Nephron (organoid): ENCODE data around the gene FOXP3.

ENCODE experiments used
- H3K27ac Mint-ChIP-seq, 3 experiments: 2 replicates each; pipeline ENCODE4 v1.8.0; 2020; ENCODE audit warnings: mixed read lengths in 3 of 3, mild to moderate bottlenecking in 2 of 3, moderate library complexity in 1 of 3
- H3K27me3 Mint-ChIP-seq: 2 replicates; pipeline ENCODE4 v1.8.0; 2021; ENCODE audit warnings: low read depth, mild to moderate bottlenecking, moderate library complexity, mixed read lengths
- H3K36me3 Mint-ChIP-seq: 2 replicates; pipeline ENCODE4 v1.8.0; 2020; ENCODE audit warnings: low read depth, mixed read lengths
- H3K4me1 Mint-ChIP-seq: 2 replicates; pipeline ENCODE4 v1.8.0; 2020; ENCODE audit warnings: mixed read lengths
- H3K4me3 Mint-ChIP-seq, 3 experiments: 2 replicates each; pipeline ENCODE4 v1.8.0; 2020; ENCODE audit warnings: mild to moderate bottlenecking in 3 of 3, mixed read lengths in 3 of 3, moderate library complexity in 2 of 3
- H3K9me3 Mint-ChIP-seq: 2 replicates; pipeline ENCODE4 v1.8.0; 2020; ENCODE audit warnings: mixed read lengths
- CTCF ChIP-seq, 3 experiments: fragments of 200-600 bp; sonication (generic); IDR thresholded peaks; one replicate each; pipeline ENCODE4 v1.5.0; 2021; ENCODE audit warnings: antibody characterized with exemption in 3 of 3; ENCODE audit not compliant: unreplicated experiment in 3 of 3

Gene FOXP3

GRCh38 chrX:49257074-49257790 is 7.3 kb downstream of the FOXP3 start:
- no peaks in the 10 kb centered on the region for H3K27me3 Mint-ChIP-seq
- no peaks in the 10 kb centered on the region for H3K4me1 Mint-ChIP-seq
- no peak overlapping the region for H3K4me3 Mint-ChIP-seq
- H3K27ac Mint-ChIP-seq = no peak overlapping the region
- H3K36me3 Mint-ChIP-seq = no peaks in the 10 kb centered on the region
- no peak for TF ChIP-seq CTCF (IDR thresholded peaks at IDR 0.05; ENCODE audit: unreplicated experiment in 3 of 3)
- H3K9me3 Mint-ChIP-seq = peaks cover 23% of the 10 kb centered on the region

- no peak for TF ChIP-seq CTCF (IDR thresholded peaks at IDR 0.05; ENCODE audit: unreplicated experiment in 3 of 3)
- Mint-ChIP-seq H3K4me3 (no peak overlapping the region), H3K36me3 (no peaks in the 10 kb centered on the region), H3K27ac (no peak overlapping the region), H3K9me3 (peaks cover 17% of the 10 kb centered on the region), H3K4me1 (no peaks in the 10 kb centered on the region), H3K27me3 (no peaks in the 10 kb centered on the region)
Observed at GRCh38 chrX:49256268-49256995, 8.1 kb downstream of the FOXP3 start.

- no peaks in the 10 kb centered on the region for H3K27me3 Mint-ChIP-seq
- no peaks in the 10 kb centered on the region for H3K36me3 Mint-ChIP-seq
- no peak for TF ChIP-seq CTCF (IDR thresholded peaks at IDR 0.05; ENCODE audit: unreplicated experiment in 3 of 3)
- no peak overlapping the region for H3K27ac Mint-ChIP-seq
- H3K4me1 Mint-ChIP-seq = no peaks in the 10 kb centered on the region
- peaks cover 15% of the 10 kb centered on the region for H3K9me3 Mint-ChIP-seq
- no peak overlapping the region for H3K4me3 Mint-ChIP-seq
Observed at GRCh38 chrX:49254639-49255038, 9.9 kb downstream of the FOXP3 start.

- Mint-ChIP-seq H3K4me3 (no peak overlapping the region), H3K36me3 (no peaks in the 10 kb centered on the region), H3K9me3 (peaks cover 9% of the 10 kb centered on the region), H3K4me1 (no peaks in the 10 kb centered on the region), H3K27me3 (no peaks in the 10 kb centered on the region), H3K27ac (no peak overlapping the region)
- TF ChIP-seq CTCF (IDR thresholded peaks at IDR 0.05; ENCODE audit: unreplicated experiment in 3 of 3) = no peak
Observed at GRCh38 chrX:49251325-49251724, 13.2 kb downstream of the FOXP3 start.

- peaks cover 2% of the 10 kb centered on the region for H3K36me3 Mint-ChIP-seq
- no peak overlapping the region for H3K4me3 Mint-ChIP-seq
- H3K27ac Mint-ChIP-seq = no peak overlapping the region
- H3K27me3 Mint-ChIP-seq = no peaks in the 10 kb centered on the region
- H3K9me3 Mint-ChIP-seq = peaks cover 9% of the 10 kb centered on the region
- no peaks in the 10 kb centered on the region for H3K4me1 Mint-ChIP-seq
- no peak for TF ChIP-seq CTCF (IDR thresholded peaks at IDR 0.05; ENCODE audit: unreplicated experiment in 3 of 3)
Observed at GRCh38 chrX:49250578-49250977, 13.9 kb downstream of the FOXP3 start.
